HEK293 (cell line): ENCODE data around the gene NINJ2.

Source experiments
- CTCF ChIA-PET: fragments of 350-600 bp; formaldehyde crosslinking; extraction: SDS; loops from one replicate; lab custom pipeline; 2021; ENCODE audit warnings: antibody characterized with exemption; lab: Yijun Ruan, JAX
- POLR2A ChIA-PET: fragments of 300-600 bp; formaldehyde crosslinking; extraction: SDS; loops from one replicate; lab custom pipeline; 2020; ENCODE audit warnings: antibody characterized with exemption, inconsistent platforms; lab: Yijun Ruan, JAX
- H3K27ac ChIP-seq: fragments of 200-500 bp; sonication (Bioruptor generic); 2 replicates; pipeline ENCODE4 v1.5.1; 2014; ENCODE audit warnings: low read depth, low read length, control low read depth, inconsistent platforms; ENCODE audit errors: extremely low read depth
- H3K36me3 ChIP-seq, 2 experiments: fragments of 200-500 bp in 1 of 2; sonication (Bioruptor generic) in 1 of 2; 1 replicate in 1 of 2; 2 replicates in 1 of 2; pipeline ENCODE4 v1.5.1; 2014 to 2017; ENCODE audit warnings: inconsistent platforms in 2 of 2, low read length in 2 of 2; ENCODE audit not compliant: control insufficient read depth in 2 of 2, insufficient read depth in 1 of 2
- H3K4me1 ChIP-seq: fragments of 200-500 bp; sonication (Bioruptor generic); 2 replicates; pipeline ENCODE4 v1.5.1; 2014; ENCODE audit warnings: mild to moderate bottlenecking, low read length, inconsistent platforms; ENCODE audit not compliant: control insufficient read depth, insufficient read depth
- H3K4me3 ChIP-seq: 2 replicates; pipeline ENCODE4 v1.5.1; 2011; ENCODE audit warnings: low read depth, mild to moderate bottlenecking, control low read depth, low read length, moderate library complexity
- H3K9me3 ChIP-seq: fragments of 200-500 bp; sonication (Bioruptor generic); 2 replicates; pipeline ENCODE4 v1.5.1; 2014; ENCODE audit warnings: low read depth, low read length, inconsistent platforms; ENCODE audit not compliant: control insufficient read depth, insufficient read depth
- GLI2 ChIP-seq: fragments of 450-650 bp; formaldehyde crosslinking; IDR thresholded peaks from 2 replicates; pipeline ENCODE4; 2017; ENCODE audit warnings: missing biosample characterization, missing genetic modification characterization, low read depth, borderline replicate concordance
- HOXA7 ChIP-seq: sonication (generic); formaldehyde crosslinking; IDR thresholded peaks from 2 replicates; pipeline ENCODE4 v1.8.1; 2022; ENCODE audit warnings: missing genetic modification reagents, borderline replicate concordance
- SP3 ChIP-seq: fragments of 450-650 bp; formaldehyde crosslinking; IDR thresholded peaks from 2 replicates; pipeline ENCODE4 v1.5.1; 2016; ENCODE audit warnings: missing biosample characterization, missing genetic modification characterization
- ZBTB26 ChIP-seq: fragments of 450-650 bp; formaldehyde crosslinking; optimal IDR thresholded peaks from 2 replicates; pipeline ENCODE3; 2016; ENCODE audit warnings: missing biosample characterization, mild to moderate bottlenecking, missing genetic modification characterization
- ZIC2 ChIP-seq: fragments of 450-650 bp; formaldehyde crosslinking; IDR thresholded peaks from 2 replicates; pipeline ENCODE4 v1.5.1; 2016; ENCODE audit warnings: missing biosample characterization, missing genetic modification characterization
- ZNF175 ChIP-seq: fragments of 450-650 bp; formaldehyde crosslinking; IDR thresholded peaks from 2 replicates; pipeline ENCODE4 v1.5.1; 2016; ENCODE audit warnings: missing biosample characterization, missing genetic modification characterization
- ZNF184 ChIP-seq: fragments of 450-650 bp; IDR thresholded peaks from 2 replicates; pipeline ENCODE4 v1.5.1; 2018; ENCODE audit warnings: missing biosample characterization, mild to moderate bottlenecking, missing genetic modification characterization
- ZNF214 ChIP-seq: fragments of 450-650 bp; formaldehyde crosslinking; IDR thresholded peaks from 2 replicates; pipeline ENCODE4 v1.5.1; 2017; ENCODE audit warnings: missing biosample characterization, mild to moderate bottlenecking, missing genetic modification characterization, borderline replicate concordance
- ZNF223 ChIP-seq: fragments of 450-650 bp; formaldehyde crosslinking; IDR thresholded peaks from 2 replicates; pipeline ENCODE4 v1.5.1; 2016; ENCODE audit warnings: missing biosample characterization, missing genetic modification characterization
- ZNF239 ChIP-seq: fragments of 450-650 bp; formaldehyde crosslinking; IDR thresholded peaks from 2 replicates; pipeline ENCODE4 v1.5.1; 2016; ENCODE audit warnings: missing biosample characterization, missing genetic modification characterization
- ZNF37A ChIP-seq: fragments of 450-650 bp; IDR thresholded peaks from 2 replicates; pipeline ENCODE4 v1.5.1; 2018; ENCODE audit warnings: missing biosample characterization, missing genetic modification characterization
- ZNF404 ChIP-seq: fragments of 450-650 bp; formaldehyde crosslinking; IDR thresholded peaks from 2 replicates; pipeline ENCODE4 v1.5.1; 2017; ENCODE audit warnings: missing biosample characterization, missing genetic modification characterization
- ZNF48 ChIP-seq: fragments of 450-650 bp; formaldehyde crosslinking; IDR thresholded peaks from 2 replicates; pipeline ENCODE4 v1.5.1; 2016; ENCODE audit warnings: missing biosample characterization, missing genetic modification characterization
- ZNF544 ChIP-seq: fragments of 450-650 bp; formaldehyde crosslinking; IDR thresholded peaks from 2 replicates; pipeline ENCODE4 v1.5.0; 2017; ENCODE audit warnings: missing biosample characterization, missing genetic modification characterization
- ZNF624 ChIP-seq: fragments of 450-650 bp; formaldehyde crosslinking; IDR thresholded peaks from 2 replicates; pipeline ENCODE4 v1.5.1; 2017; ENCODE audit warnings: missing biosample characterization, missing genetic modification characterization
- ZNF777 ChIP-seq: fragments of 450-650 bp; formaldehyde crosslinking; IDR thresholded peaks from 2 replicates; pipeline ENCODE4 v1.5.1; 2017; ENCODE audit warnings: missing biosample characterization, missing genetic modification characterization, borderline replicate concordance
- ZNF830 ChIP-seq: fragments of 450-650 bp; IDR thresholded peaks from 2 replicates; pipeline ENCODE4 v1.5.0; 2018; ENCODE audit warnings: missing biosample characterization, missing genetic modification characterization, low read depth, mild to moderate bottlenecking, moderate library complexity
- TF ChIP-seq, protein P1 (sequence below): fragments of 450-650 bp; formaldehyde crosslinking; IDR thresholded peaks from 2 replicates; pipeline ENCODE4 v1.5.0; 2017; ENCODE audit warnings: missing biosample characterization, missing genetic modification characterization, borderline replicate concordance
- TF ChIP-seq, protein P2 (sequence below): fragments of 450-650 bp; formaldehyde crosslinking; IDR thresholded peaks from 2 replicates; pipeline ENCODE4 v1.5.1; 2016; ENCODE audit warnings: missing biosample characterization, missing genetic modification characterization
- TF ChIP-seq, protein P3 (sequence below): fragments of 450-650 bp; formaldehyde crosslinking; IDR thresholded peaks from 2 replicates; pipeline ENCODE4 v1.5.1; 2016; ENCODE audit warnings: missing biosample characterization, missing genetic modification characterization

The NINJ2 gene

DNA sequence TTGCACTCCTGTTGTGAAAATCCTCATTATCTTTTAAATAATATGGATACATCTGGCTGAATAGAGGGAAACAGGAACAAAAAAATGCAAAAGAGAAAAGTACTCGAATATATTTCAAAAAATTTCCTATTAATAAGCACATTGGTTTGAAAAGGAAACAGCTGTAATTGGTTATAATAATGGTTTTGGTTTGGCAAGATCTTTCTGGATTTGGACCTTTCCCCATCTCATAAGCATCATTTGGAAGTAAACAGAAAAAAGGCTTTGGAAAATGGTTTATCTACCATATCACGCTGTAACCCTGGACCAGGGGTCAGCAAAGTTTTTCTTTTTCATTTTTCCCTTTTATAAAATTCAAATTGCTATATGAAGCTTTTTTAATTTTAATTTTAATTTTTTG, 2.8 kb upstream of the NINJ2 start:
- Histone ChIP-seq H3K4me3 (no peak overlapping the region), H3K36me3 (no peaks in the 10 kb centered on the region), H3K27ac (no peak overlapping the region), H3K4me1 (no peaks in the 10 kb centered on the region), H3K9me3 (no peaks in the 10 kb centered on the region)
- ChIA-PET CTCF (interaction anchor here (0.6 kb wide), 2 partner anchors 24 to 55 kb away, joined by 3 read pairs; no protein-coding TSS in a partner anchor), POLR2A (no interaction called here)
- TF ChIP-seq ZNF404 (tag by site-specific recombination) (no peak), ZNF624 (tag by site-specific recombination) (no peak), GLI2 (tag by site-specific recombination) (no peak)

GRCh38 chr12:664779-665092, 1.5 kb upstream of the NINJ2 start:
- TF ChIP-seq ZNF214 (tag by site-specific recombination) (no peak), ZNF37A (tag by site-specific recombination) (no peak), ZNF777 (tag by site-specific recombination) (no peak), ZNF239 (no peak), ZNF175 (no peak), ZIC2 (tag by site-specific recombination) (no peak), ZNF223 (tag by site-specific recombination) (peak; percentile 81), ZBTB26 (tag by site-specific recombination) (no peak)
- ChIA-PET POLR2A (no interaction called here), CTCF (no interaction called here)
- Histone ChIP-seq H3K4me1 (no peaks in the 10 kb centered on the region), H3K27ac (no peak overlapping the region), H3K9me3 (no peaks in the 10 kb centered on the region), H3K36me3 (no peaks in the 10 kb centered on the region), H3K4me3 (no peak overlapping the region)

DNA sequence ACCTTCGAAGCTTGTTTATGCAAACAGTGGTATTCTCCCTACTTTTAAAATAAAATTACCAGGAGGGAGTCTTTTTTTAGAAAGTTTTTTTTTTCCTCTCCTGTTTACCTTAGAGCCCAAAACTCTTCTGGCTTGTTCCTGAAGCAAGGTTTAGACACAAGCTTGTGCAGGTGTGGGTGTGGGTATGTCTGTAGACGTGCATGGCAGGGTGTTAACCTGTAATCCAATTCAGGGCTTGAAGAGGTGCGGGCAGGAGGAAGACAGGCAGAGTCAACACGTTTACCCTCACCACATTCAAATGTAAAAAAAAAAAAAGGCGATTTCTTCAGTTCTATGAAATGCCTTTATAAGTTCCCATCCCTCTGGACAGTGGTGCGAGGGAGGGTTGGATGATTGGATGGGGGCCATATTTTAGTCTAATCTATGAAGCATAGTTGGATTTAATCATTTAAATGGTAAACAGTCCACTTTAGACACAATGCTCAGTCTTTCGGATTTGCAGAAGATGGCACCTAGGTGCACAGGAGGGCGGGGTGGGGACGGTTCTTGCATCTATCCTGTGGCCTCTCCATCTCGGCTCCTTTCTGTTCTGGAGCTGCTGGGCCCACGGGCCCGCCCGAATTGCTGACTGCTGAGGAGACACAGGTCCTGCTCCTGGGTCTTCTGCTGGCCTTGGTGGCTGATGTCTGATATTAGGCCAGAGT, 982 bp upstream of the NINJ2 start:
- CTCF ChIA-PET: interaction anchor here (0.7 to 1.2 kb wide), 2 partner anchors 87 to 89 kb away, joined by 3 to 5 read pairs; no protein-coding TSS in a partner anchor
- Histone ChIP-seq H3K4me3 (no peak overlapping the region), H3K27ac (no peak overlapping the region), H3K36me3 (no peaks in the 10 kb centered on the region), H3K4me1 (no peaks in the 10 kb centered on the region)
- POLR2A ChIA-PET: no interaction called here
- no peak for TF ChIP-seq SP3 (tag by site-specific recombination)
- TF ChIP-seq ZNF830 (tag by site-specific recombination): no peak
- TF ChIP-seq HOXA7 (CRISPR knock-in tag): no peak
- TF ChIP-seq, protein P1, sequence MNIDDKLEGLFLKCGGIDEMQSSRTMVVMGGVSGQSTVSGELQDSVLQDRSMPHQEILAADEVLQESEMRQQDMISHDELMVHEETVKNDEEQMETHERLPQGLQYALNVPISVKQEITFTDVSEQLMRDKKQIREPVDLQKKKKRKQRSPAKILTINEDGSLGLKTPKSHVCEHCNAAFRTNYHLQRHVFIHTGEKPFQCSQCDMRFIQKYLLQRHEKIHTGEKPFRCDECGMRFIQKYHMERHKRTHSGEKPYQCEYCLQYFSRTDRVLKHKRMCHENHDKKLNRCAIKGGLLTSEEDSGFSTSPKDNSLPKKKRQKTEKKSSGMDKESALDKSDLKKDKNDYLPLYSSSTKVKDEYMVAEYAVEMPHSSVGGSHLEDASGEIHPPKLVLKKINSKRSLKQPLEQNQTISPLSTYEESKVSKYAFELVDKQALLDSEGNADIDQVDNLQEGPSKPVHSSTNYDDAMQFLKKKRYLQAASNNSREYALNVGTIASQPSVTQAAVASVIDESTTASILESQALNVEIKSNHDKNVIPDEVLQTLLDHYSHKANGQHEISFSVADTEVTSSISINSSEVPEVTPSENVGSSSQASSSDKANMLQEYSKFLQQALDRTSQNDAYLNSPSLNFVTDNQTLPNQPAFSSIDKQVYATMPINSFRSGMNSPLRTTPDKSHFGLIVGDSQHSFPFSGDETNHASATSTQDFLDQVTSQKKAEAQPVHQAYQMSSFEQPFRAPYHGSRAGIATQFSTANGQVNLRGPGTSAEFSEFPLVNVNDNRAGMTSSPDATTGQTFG (tag by site-specific recombination): no peak
- TF ChIP-seq, protein P2, sequence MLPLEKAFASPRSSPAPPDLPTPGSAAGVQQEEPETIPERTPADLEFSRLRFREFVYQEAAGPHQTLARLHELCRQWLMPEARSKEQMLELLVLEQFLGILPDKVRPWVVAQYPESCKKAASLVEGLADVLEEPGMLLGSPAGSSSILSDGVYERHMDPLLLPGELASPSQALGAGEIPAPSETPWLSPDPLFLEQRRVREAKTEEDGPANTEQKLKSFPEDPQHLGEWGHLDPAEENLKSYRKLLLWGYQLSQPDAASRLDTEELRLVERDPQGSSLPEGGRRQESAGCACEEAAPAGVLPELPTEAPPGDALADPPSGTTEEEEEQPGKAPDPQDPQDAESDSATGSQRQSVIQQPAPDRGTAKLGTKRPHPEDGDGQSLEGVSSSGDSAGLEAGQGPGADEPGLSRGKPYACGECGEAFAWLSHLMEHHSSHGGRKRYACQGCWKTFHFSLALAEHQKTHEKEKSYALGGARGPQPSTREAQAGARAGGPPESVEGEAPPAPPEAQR: no peak
- TF ChIP-seq ZNF544 (tag by site-specific recombination): no peak
- TF ChIP-seq ZNF184: no peak
- TF ChIP-seq ZNF48 (tag by site-specific recombination): no peak
- TF ChIP-seq, protein P3, sequence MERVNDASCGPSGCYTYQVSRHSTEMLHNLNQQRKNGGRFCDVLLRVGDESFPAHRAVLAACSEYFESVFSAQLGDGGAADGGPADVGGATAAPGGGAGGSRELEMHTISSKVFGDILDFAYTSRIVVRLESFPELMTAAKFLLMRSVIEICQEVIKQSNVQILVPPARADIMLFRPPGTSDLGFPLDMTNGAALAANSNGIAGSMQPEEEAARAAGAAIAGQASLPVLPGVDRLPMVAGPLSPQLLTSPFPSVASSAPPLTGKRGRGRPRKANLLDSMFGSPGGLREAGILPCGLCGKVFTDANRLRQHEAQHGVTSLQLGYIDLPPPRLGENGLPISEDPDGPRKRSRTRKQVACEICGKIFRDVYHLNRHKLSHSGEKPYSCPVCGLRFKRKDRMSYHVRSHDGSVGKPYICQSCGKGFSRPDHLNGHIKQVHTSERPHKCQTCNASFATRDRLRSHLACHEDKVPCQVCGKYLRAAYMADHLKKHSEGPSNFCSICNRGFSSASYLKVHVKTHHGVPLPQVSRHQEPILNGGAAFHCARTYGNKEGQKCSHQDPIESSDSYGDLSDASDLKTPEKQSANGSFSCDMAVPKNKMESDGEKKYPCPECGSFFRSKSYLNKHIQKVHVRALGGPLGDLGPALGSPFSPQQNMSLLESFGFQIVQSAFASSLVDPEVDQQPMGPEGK: no peak
- TF ChIP-seq, all 188 proteins: peak for 0
- no peaks in the 10 kb centered on the region for H3K9me3 ChIP-seq
